ENCODE data around the gene NRF1. TPM values are rescaled to one million over a fixed set of nuclear protein-coding genes. Genes with fewer than 3 reads are reported as not detected.

Gene NRF1
- polyA plus RNA-seq, 4 donors: 7.6 to 15.6 (median 9.3) TPM

- Histone ChIP-seq H3K27me3 (ENCODE audit: control insufficient read depth in 3 of 3, insufficient read depth in 3 of 3, low read length in 3 of 3) (no peaks in the 10 kb centered on the region), H3K4me3 (ENCODE audit: low read depth in 1 of 3, low read length in 3 of 3) (no peak overlapping the region), H3K4me1 (ENCODE audit: control insufficient read depth in 3 of 3, insufficient read depth in 2 of 3, low read depth in 1 of 3, low read length in 2 of 3) (no peaks in the 10 kb centered on the region), H3K36me3 (ENCODE audit: control insufficient read depth in 3 of 3, insufficient read depth in 2 of 3, low read depth in 1 of 3, low read length in 3 of 3) (peaks cover 0 to 9% (median 0%) of the 10 kb centered on the region in 3 donors), H3K27ac (ENCODE audit: low read depth in 1 of 3, low read length in 2 of 3) (no peak overlapping the region), H3K9me3 (ENCODE audit: control insufficient read depth in 2 of 2, insufficient read depth in 1 of 2, low read depth in 1 of 2, low read length in 1 of 2) (no peaks in the 10 kb centered on the region)
- WGBS, 3 donors: 90 to 100% (median 95%) methylated on average over 2 of the region's 2 CpGs
- FAIRE-seq: no peak
- DNase-seq: no peak
Observed at GRCh38 chr7:129686063-129686462, 74.5 kb downstream of the NRF1 start.

GRCh38 chr7:129688503-129689222 is 77.1 kb downstream of the NRF1 start:
- Histone ChIP-seq H3K27me3 (ENCODE audit: control insufficient read depth in 3 of 3, insufficient read depth in 3 of 3, low read length in 3 of 3) (no peaks in the 10 kb centered on the region), H3K9me3 (ENCODE audit: control insufficient read depth in 2 of 2, insufficient read depth in 1 of 2, low read depth in 1 of 2, low read length in 1 of 2) (no peaks in the 10 kb centered on the region), H3K36me3 (ENCODE audit: control insufficient read depth in 3 of 3, insufficient read depth in 2 of 3, low read depth in 1 of 3, low read length in 3 of 3) (peaks cover 3 to 28% (median 6%) of the 10 kb centered on the region in 3 donors), H3K4me1 (ENCODE audit: control insufficient read depth in 3 of 3, insufficient read depth in 2 of 3, low read depth in 1 of 3, low read length in 2 of 3) (no peaks in the 10 kb centered on the region), H3K27ac (ENCODE audit: low read depth in 1 of 3, low read length in 2 of 3) (no peak overlapping the region), H3K4me3 (ENCODE audit: low read depth in 1 of 3, low read length in 3 of 3) (no peak overlapping the region)
- 95 to 98% (median 96%) methylated on average over 5 of the region's 5 CpGs for WGBS, 3 donors
- DNase-seq (no peak), FAIRE-seq (no peak)

DNA sequence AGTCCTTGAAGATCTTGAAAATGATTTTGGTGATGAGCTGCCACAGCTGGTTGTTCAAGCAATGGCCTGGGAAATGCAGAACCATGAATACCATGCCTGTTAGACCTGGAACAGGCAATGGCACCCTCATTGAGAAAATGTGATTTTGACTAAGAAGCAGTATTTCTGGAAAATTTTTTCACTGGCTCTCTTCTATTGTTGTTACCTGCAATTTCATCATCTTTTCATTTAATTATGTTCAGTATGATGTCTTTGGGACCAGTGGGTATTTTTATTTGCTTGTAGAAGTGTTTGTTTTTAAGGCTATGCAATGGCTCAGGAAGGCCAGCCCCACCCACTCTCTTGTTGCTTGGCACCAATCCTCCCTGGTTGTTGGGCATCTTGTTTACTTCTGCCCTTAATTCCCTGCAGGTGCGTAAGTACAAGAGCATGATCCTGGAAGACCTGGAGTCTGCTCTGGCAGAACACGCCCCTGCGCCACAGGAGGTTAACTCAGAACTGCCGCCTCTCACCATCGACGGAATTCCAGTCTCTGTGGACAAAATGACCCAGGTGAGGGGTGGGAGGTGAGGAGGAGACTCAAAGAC is 78.6 kb downstream of the NRF1 start:
- DNase-seq: peak; percentile 5 to 8

DNA sequence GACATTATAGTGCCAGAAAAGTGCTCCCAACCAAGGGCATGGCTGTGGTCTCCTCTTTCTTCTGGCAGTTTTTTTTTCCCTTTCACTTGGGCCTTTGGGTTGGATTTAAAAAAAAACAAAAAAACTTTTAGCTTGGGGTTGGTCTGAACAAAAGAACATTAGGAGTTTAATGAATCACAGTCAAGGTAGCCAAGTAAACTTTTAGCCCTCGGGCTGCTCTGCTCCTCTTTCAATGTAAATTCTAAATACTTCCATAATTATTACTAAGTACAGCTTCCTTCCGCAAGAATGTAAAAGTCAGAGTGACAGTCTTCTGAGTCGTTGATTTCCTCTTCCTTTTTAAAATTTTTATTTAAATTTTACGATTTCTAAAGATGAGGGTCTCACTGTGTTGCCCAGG is 79.2 kb downstream of the NRF1 start:
- peaks cover 3 to 33% (median 6%) of the 10 kb centered on the region in 3 donors for H3K36me3 ChIP-seq (ENCODE audit: control insufficient read depth in 3 of 3, insufficient read depth in 2 of 3, low read depth in 1 of 3, low read length in 3 of 3)
- FAIRE-seq: no peak

More for the DNA sequence above, 78.6 kb downstream of the NRF1 start:
- Histone ChIP-seq H3K36me3 (ENCODE audit: control insufficient read depth in 3 of 3, insufficient read depth in 2 of 3, low read depth in 1 of 3, low read length in 3 of 3) (peaks cover 3 to 33% (median 6%) of the 10 kb centered on the region in 3 donors), H3K27ac (ENCODE audit: low read depth in 1 of 3, low read length in 2 of 3) (no peak overlapping the region), H3K27me3 (ENCODE audit: control insufficient read depth in 3 of 3, insufficient read depth in 3 of 3, low read length in 3 of 3) (no peaks in the 10 kb centered on the region), H3K4me1 (ENCODE audit: control insufficient read depth in 3 of 3, insufficient read depth in 2 of 3, low read depth in 1 of 3, low read length in 2 of 3) (no peaks in the 10 kb centered on the region), H3K9me3 (ENCODE audit: control insufficient read depth in 2 of 2, insufficient read depth in 1 of 2, low read depth in 1 of 2, low read length in 1 of 2) (no peaks in the 10 kb centered on the region), H3K4me3 (ENCODE audit: low read depth in 1 of 3, low read length in 3 of 3) (no peak overlapping the region)
- no peak for FAIRE-seq
- 93 to 94% (median 94%) methylated on average over 6 of the region's 6 CpGs for WGBS, 3 donors

GRCh38 chr7:129698516-129699418 is 87.2 kb downstream of the NRF1 start:
- FAIRE-seq (no peak), DNase-seq (peak in 1 of 2 donors; percentile 20)
- WGBS, 3 donors: 76 to 91% (median 86%) methylated on average over 3 of the region's 3 CpGs
- Histone ChIP-seq H3K27me3 (ENCODE audit: control insufficient read depth in 3 of 3, insufficient read depth in 3 of 3, low read length in 3 of 3) (no peaks in the 10 kb centered on the region), H3K9me3 (ENCODE audit: control insufficient read depth in 2 of 2, insufficient read depth in 1 of 2, low read depth in 1 of 2, low read length in 1 of 2) (no peaks in the 10 kb centered on the region), H3K4me1 (ENCODE audit: control insufficient read depth in 3 of 3, insufficient read depth in 2 of 3, low read depth in 1 of 3, low read length in 2 of 3) (no peaks in the 10 kb centered on the region), H3K36me3 (ENCODE audit: control insufficient read depth in 3 of 3, insufficient read depth in 2 of 3, low read depth in 1 of 3, low read length in 3 of 3) (peaks cover 0 to 7% (median 0%) of the 10 kb centered on the region in 3 donors), H3K4me3 (ENCODE audit: low read depth in 1 of 3, low read length in 3 of 3) (no peak overlapping the region), H3K27ac (ENCODE audit: low read depth in 1 of 3, low read length in 2 of 3) (no peak overlapping the region)

More for the DNA sequence above, 79.2 kb downstream of the NRF1 start:
- H3K4me3 ChIP-seq (ENCODE audit: low read depth in 1 of 3, low read length in 3 of 3): no peak overlapping the region
- 68 to 91% (median 81%) methylated on average over 4 of the region's 4 CpGs for WGBS, 3 donors
- no peaks in the 10 kb centered on the region for H3K27me3 ChIP-seq (ENCODE audit: control insufficient read depth in 3 of 3, insufficient read depth in 3 of 3, low read length in 3 of 3)
- DNase-seq: no peak
- H3K27ac ChIP-seq (ENCODE audit: low read depth in 1 of 3, low read length in 2 of 3): no peak overlapping the region
- H3K4me1 ChIP-seq (ENCODE audit: control insufficient read depth in 3 of 3, insufficient read depth in 2 of 3, low read depth in 1 of 3, low read length in 2 of 3): no peaks in the 10 kb centered on the region
- H3K9me3 ChIP-seq (ENCODE audit: control insufficient read depth in 2 of 2, insufficient read depth in 1 of 2, low read depth in 1 of 2, low read length in 1 of 2): no peaks in the 10 kb centered on the region

DNA sequence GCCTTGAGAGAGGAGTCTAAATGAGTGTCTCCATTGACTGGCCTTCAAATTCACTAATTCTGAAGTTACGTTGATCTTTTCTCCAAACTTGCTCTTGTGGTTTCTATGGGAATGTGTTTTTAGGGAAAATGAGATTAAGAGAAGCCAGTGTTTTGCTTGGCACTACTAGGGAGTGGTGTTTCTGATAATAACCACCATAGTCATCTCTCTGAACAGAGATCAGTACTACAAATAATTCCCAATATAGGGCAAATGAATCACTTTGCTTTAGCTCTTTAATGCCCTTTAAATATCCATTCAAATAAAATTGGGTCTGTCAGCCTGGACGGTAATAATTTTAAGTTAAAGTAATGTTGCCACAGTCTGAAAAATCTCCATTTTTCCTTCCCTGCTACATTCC is 90.8 kb downstream of the NRF1 start:
- Histone ChIP-seq H3K4me3 (ENCODE audit: low read depth in 1 of 3, low read length in 3 of 3) (no peak overlapping the region), H3K36me3 (ENCODE audit: control insufficient read depth in 3 of 3, insufficient read depth in 2 of 3, low read depth in 1 of 3, low read length in 3 of 3) (peaks cover 0 to 15% (median 0%) of the 10 kb centered on the region in 3 donors)
- no peak for FAIRE-seq

GRCh38 chr7:129702761-129703338 is 91.3 kb downstream of the NRF1 start:
- DNase-seq (no peak), FAIRE-seq (no peak)
- no peaks in the 10 kb centered on the region for H3K9me3 ChIP-seq (ENCODE audit: control insufficient read depth in 2 of 2, insufficient read depth in 1 of 2, low read depth in 1 of 2, low read length in 1 of 2)
- no peak overlapping the region for H3K27ac ChIP-seq (ENCODE audit: low read depth in 1 of 3, low read length in 2 of 3)
- H3K36me3 ChIP-seq (ENCODE audit: control insufficient read depth in 3 of 3, insufficient read depth in 2 of 3, low read depth in 1 of 3, low read length in 3 of 3): peaks cover 0 to 15% (median 0%) of the 10 kb centered on the region in 3 donors
- no peak overlapping the region for H3K4me3 ChIP-seq (ENCODE audit: low read depth in 1 of 3, low read length in 3 of 3)
- WGBS, 3 donors: 80 to 89% (median 85%) methylated on average over 3 of the region's 3 CpGs
- H3K27me3 ChIP-seq (ENCODE audit: control insufficient read depth in 3 of 3, insufficient read depth in 3 of 3, low read length in 3 of 3): no peaks in the 10 kb centered on the region
- H3K4me1 ChIP-seq (ENCODE audit: control insufficient read depth in 3 of 3, insufficient read depth in 2 of 3, low read depth in 1 of 3, low read length in 2 of 3): no peaks in the 10 kb centered on the region

More for the DNA sequence above, 90.8 kb downstream of the NRF1 start:
- Histone ChIP-seq H3K27ac (ENCODE audit: low read depth in 1 of 3, low read length in 2 of 3) (no peak overlapping the region), H3K27me3 (ENCODE audit: control insufficient read depth in 3 of 3, insufficient read depth in 3 of 3, low read length in 3 of 3) (no peaks in the 10 kb centered on the region), H3K4me1 (ENCODE audit: control insufficient read depth in 3 of 3, insufficient read depth in 2 of 3, low read depth in 1 of 3, low read length in 2 of 3) (no peaks in the 10 kb centered on the region), H3K9me3 (ENCODE audit: control insufficient read depth in 2 of 2, insufficient read depth in 1 of 2, low read depth in 1 of 2, low read length in 1 of 2) (no peaks in the 10 kb centered on the region)
- 93 to 98% (median 93%) methylated on average over 2 of the region's 2 CpGs for WGBS, 3 donors
- no peak for DNase-seq

DNA sequence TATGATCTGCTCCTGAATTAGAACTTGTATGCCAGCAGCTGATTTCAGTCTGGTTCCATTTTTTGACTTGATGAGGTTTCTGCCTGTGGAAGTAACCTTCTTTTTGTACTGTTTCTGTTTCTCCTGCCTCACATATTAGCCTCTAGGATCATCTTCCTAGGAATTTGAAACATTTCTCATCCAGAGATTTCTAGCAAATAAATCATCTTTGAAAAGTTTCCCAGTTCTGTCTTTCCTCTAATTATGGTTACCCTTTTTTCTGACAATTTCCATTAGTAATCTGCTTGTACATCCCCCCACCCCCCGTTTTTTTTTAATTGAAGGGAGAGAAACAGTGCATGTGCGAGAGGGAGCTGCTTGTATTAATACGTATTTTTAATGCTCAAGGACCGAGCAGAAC is 92.2 kb downstream of the NRF1 start:
- no peak overlapping the region for H3K4me3 ChIP-seq (ENCODE audit: low read depth in 1 of 3, low read length in 3 of 3)
- no peak for FAIRE-seq
- no peak overlapping the region for H3K27ac ChIP-seq (ENCODE audit: low read depth in 1 of 3, low read length in 2 of 3)
- no peaks in the 10 kb centered on the region for H3K4me1 ChIP-seq (ENCODE audit: control insufficient read depth in 3 of 3, insufficient read depth in 2 of 3, low read depth in 1 of 3, low read length in 2 of 3)
- whole genome bisulfite sequencing, 3 donors: 95 to 97% (median 95%) methylated on average over 4 of the region's 4 CpGs
- DNase-seq: no peak
- peaks cover 0 to 15% (median 0%) of the 10 kb centered on the region in 3 donors for H3K36me3 ChIP-seq (ENCODE audit: control insufficient read depth in 3 of 3, insufficient read depth in 2 of 3, low read depth in 1 of 3, low read length in 3 of 3)
- no peaks in the 10 kb centered on the region for H3K9me3 ChIP-seq (ENCODE audit: control insufficient read depth in 2 of 2, insufficient read depth in 1 of 2, low read depth in 1 of 2, low read length in 1 of 2)
- no peaks in the 10 kb centered on the region for H3K27me3 ChIP-seq (ENCODE audit: control insufficient read depth in 3 of 3, insufficient read depth in 3 of 3, low read length in 3 of 3)
